Lung (tissue), 12 donors: Measurements from ENCODE around the gene FOXC2. TPM values are rescaled to one million over a fixed set of nuclear protein-coding genes. Genes with fewer than 3 reads are reported as not detected.

Experiments used
- ATAC-seq: fragments of 200-7000 bp; cut with Tn5 transposase; one replicate; pipeline ENCODE4 v1.9.1; 2020; ENCODE audit warnings: moderate number of reproducible peaks; ENCODE audit not compliant: insufficient read depth, low FRiP score
- DNase-seq, 3 donors: peaks; one replicate each; pipeline ENCODE4 v3.0.0-alpha.2; 2013 to 2017
- H3K27ac ChIP-seq, 2 donors: one replicate each; pipeline ENCODE4 v1.5.1; 2013; ENCODE audit warnings: mild to moderate bottlenecking in 2 of 2, moderate library complexity in 2 of 2, control low read depth in 1 of 2, inconsistent platforms in 1 of 2, low read depth in 1 of 2, low read length in 1 of 2
- H3K27me3 ChIP-seq, 3 donors: one replicate each; pipeline ENCODE4 v1.5.1; 2013; ENCODE audit warnings: low read length in 2 of 3; ENCODE audit not compliant: control insufficient read depth in 3 of 3, insufficient read depth in 3 of 3
- H3K36me3 ChIP-seq, 4 donors: one replicate each; pipeline ENCODE4 v1.5.1; 2013; ENCODE audit warnings: low read length in 4 of 4, mild to moderate bottlenecking in 1 of 4, moderate library complexity in 1 of 4; ENCODE audit not compliant: control insufficient read depth in 4 of 4, insufficient read depth in 4 of 4
- H3K4me1 ChIP-seq, 5 donors: one replicate each; pipeline ENCODE4 v1.5.1; 2013; ENCODE audit warnings: low read length in 5 of 5, mild to moderate bottlenecking in 2 of 5, moderate library complexity in 1 of 5; ENCODE audit not compliant: control insufficient read depth in 5 of 5, insufficient read depth in 5 of 5
- H3K4me3 ChIP-seq: one replicate; pipeline ENCODE4 v1.5.1; 2013; ENCODE audit warnings: mild to moderate bottlenecking, control low read depth, moderate library complexity
- H3K9ac ChIP-seq, 2 donors: one replicate each; pipeline ENCODE4 v1.5.1; 2013; ENCODE audit warnings: low read length in 2 of 2, control low read depth in 1 of 2; ENCODE audit not compliant: insufficient read depth in 1 of 2
- H3K9me3 ChIP-seq, 4 donors: one replicate each; pipeline ENCODE4 v1.5.1; 2013; ENCODE audit warnings: low read length in 3 of 4, mild to moderate bottlenecking in 1 of 4, moderate library complexity in 1 of 4; ENCODE audit not compliant: control insufficient read depth in 4 of 4, insufficient read depth in 3 of 4
- CTCF ChIP-seq: IDR thresholded peaks from 2 replicates; pipeline ENCODE4 v1.5.1; 2012; ENCODE audit warnings: mild to moderate bottlenecking; ENCODE audit errors: control extremely low read depth, extremely low read depth
- WGBS, 2 donors: extraction: QIAGEN DNeasy Blood & Tissue Kit; methylation state at CpG; one replicate each; pipeline ENCODE4 v1.1.7; 2013; 5-methylcytosine and 5-hydroxymethylcytosine counted together
- polyA plus RNA-seq, 2 donors: library from polyadenylated mRNA; stranded (reverse); fragments of 200-250 nt; gene quantifications; one replicate each; pipeline ENCODE4 v1.2.1, GENCODE V29; 2013
- total RNA-seq, 2 donors: library from RNA; depleted of rRNA in 1 of 2; stranded (reverse); fragments of >200 nt in 1 of 2; gene quantifications; one replicate each; pipeline ENCODE4 v1.2.1, GENCODE V29; 2014 to 2021
- donor health status: control.
- donor health status: control.
- donor health status: Bipolar disorder and iron deficiency.
- donor health status: healthy.
- donor health status: DM: yes; HTN: yes; CAD: no.

The FOXC2 gene
- total and polyA plus RNA-seq, 4 donors = 0.37 to 2.7 (median 0.63) TPM

- DNase-seq (no peak), ATAC-seq (no peak)
- 65 to 79% methylated on average over 6 of the region's 6 CpGs for WGBS, 2 donors
These were observed 42.6 kb upstream of the FOXC2 start for GRCh38 chr16:86524029-86524428.

GRCh38 chr16:86525696-86526095 lies 40.9 kb upstream of the FOXC2 start:
- DNase-seq (no peak), ATAC-seq (no peak)
- Histone ChIP-seq H3K27me3 (peaks cover 3 to 6% (median 4%) of the 10 kb centered on the region in 3 donors), H3K4me3 (no peak overlapping the region), H3K9ac (no peak overlapping the region), H3K27ac (no peak overlapping the region), H3K36me3 (peaks cover 0 to 1% (median 0%) of the 10 kb centered on the region in 4 donors), H3K9me3 (peaks cover 0 to 4% (median 0%) of the 10 kb centered on the region in 4 donors), H3K4me1 (peaks cover 0 to 8% (median 3%) of the 10 kb centered on the region in 5 donors)
- TF ChIP-seq CTCF = no peak
- 59 to 71% methylated on average over 12 of the region's 12 CpGs for WGBS, 2 donors

More at GRCh38 chr16:86524029-86524428, 42.6 kb upstream of the FOXC2 start:
- no peaks in the 10 kb centered on the region for H3K36me3 ChIP-seq
- peaks cover 0 to 15% (median 0%) of the 10 kb centered on the region in 5 donors for H3K4me1 ChIP-seq
- H3K27ac ChIP-seq = no peak overlapping the region
- no peak overlapping the region for H3K4me3 ChIP-seq
- H3K9me3 ChIP-seq = peaks cover 0 to 4% (median 0%) of the 10 kb centered on the region in 4 donors
- H3K27me3 ChIP-seq = peaks cover 3 to 10% (median 4%) of the 10 kb centered on the region in 3 donors
- TF ChIP-seq CTCF = no peak
- no peak overlapping the region for H3K9ac ChIP-seq

GRCh38 chr16:86527366-86527765 lies 39.3 kb upstream of the FOXC2 start:
- no peak for DNase-seq
- WGBS, 2 donors = 95% methylated on average over 15 of the region's 15 CpGs
- no peak overlapping the region for H3K4me3 ChIP-seq

More at GRCh38 chr16:86527366-86527765, 39.3 kb upstream of the FOXC2 start:
- peaks cover 0 to 4% (median 0%) of the 10 kb centered on the region in 4 donors for H3K9me3 ChIP-seq
- H3K36me3 ChIP-seq = peaks cover 0 to 7% (median 0%) of the 10 kb centered on the region in 4 donors
- no peak for TF ChIP-seq CTCF
- no peaks in the 10 kb centered on the region for H3K27me3 ChIP-seq
- H3K9ac ChIP-seq = no peak overlapping the region
- H3K4me1 ChIP-seq = peaks cover 0 to 17% (median 8%) of the 10 kb centered on the region in 5 donors
- H3K27ac ChIP-seq = no peak overlapping the region
- ATAC-seq = no peak
